Measurements from ENCODE around the gene PCDH9. TPM values are rescaled to one million over a fixed set of nuclear protein-coding genes. Genes with fewer than 3 reads are reported as not detected.

Gene PCDH9
- total and polyA plus RNA-seq, 2 experiments from 2014 or later = 0.31 to 0.52 TPM

DNA sequence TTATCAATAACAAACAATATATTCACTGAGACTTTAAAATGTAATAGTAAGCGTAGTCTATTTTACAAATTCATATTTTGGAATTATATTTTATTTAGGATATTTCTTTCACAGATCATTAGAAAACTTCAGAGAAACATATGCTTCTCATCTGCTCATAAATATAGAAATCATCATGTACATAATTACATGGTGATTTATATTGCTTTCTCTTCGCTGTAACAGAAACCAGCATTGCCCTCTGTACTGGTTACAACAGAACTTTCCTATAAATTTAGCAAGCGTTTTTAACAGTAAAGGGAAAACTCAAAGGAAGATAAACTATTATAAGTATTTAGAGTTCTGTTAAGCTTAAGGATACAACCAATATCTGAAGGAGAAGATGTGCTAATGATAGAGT, 672.8 kb downstream of the PCDH9 start:
- H3F3A ChIP-seq (replicated peaks; ENCODE audit: low read depth) = no peaks in the 10 kb centered on the region
- H3K27me3 ChIP-seq (ENCODE audit: insufficient read depth) = no peaks in the 10 kb centered on the region
- no peaks in the 10 kb centered on the region for H3K36me3 ChIP-seq (ENCODE audit: insufficient read depth)
- peaks cover 2% of the 10 kb centered on the region; the same call in 1 of the 3 replicates for H3K4me1 Mint-ChIP-seq
- no peaks in the 10 kb centered on the region for H3K4me1 ChIP-seq (ENCODE audit: insufficient read depth)
- ATAC-seq = no peak
- TF ChIP-seq, protein P1, sequence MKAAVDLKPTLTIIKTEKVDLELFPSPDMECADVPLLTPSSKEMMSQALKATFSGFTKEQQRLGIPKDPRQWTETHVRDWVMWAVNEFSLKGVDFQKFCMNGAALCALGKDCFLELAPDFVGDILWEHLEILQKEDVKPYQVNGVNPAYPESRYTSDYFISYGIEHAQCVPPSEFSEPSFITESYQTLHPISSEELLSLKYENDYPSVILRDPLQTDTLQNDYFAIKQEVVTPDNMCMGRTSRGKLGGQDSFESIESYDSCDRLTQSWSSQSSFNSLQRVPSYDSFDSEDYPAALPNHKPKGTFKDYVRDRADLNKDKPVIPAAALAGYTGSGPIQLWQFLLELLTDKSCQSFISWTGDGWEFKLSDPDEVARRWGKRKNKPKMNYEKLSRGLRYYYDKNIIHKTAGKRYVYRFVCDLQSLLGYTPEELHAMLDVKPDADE (IDR thresholded peaks at IDR 0.05) = no peak
- TF ChIP-seq NANOG (IDR thresholded peaks at IDR 0.05; ENCODE audit: borderline replicate concordance) (no peak), POLR2AphosphoS5 (IDR thresholded peaks at IDR 0.05; ENCODE audit: low read depth) (no peak), STAT1 (IDR thresholded peaks at IDR 0.05; ENCODE audit: unreplicated experiment) (no peak), CTCF (conservative IDR thresholded peaks at IDR 0.05; ENCODE audit: low read depth in 2 of 2) (no peak), EZH2 (IDR thresholded peaks at IDR 0.05; ENCODE audit: low read depth, unreplicated experiment) (no peak), ZNF114 (CRISPR knock-in tag; IDR thresholded peaks at IDR 0.05) (no peak), EZH2phosphoT487 (IDR thresholded peaks at IDR 0.05; ENCODE audit: unreplicated experiment) (no peak), ZNF331 (CRISPR knock-in tag; IDR thresholded peaks at IDR 0.05; ENCODE audit: low read depth) (no peak), JUNB (IDR thresholded peaks at IDR 0.05; ENCODE audit: unreplicated experiment) (no peak), REST (IDR thresholded peaks at IDR 0.05; ENCODE audit: unreplicated experiment) (no peak), CREB1 (CRISPR knock-in tag; IDR thresholded peaks at IDR 0.05; ENCODE audit: low read depth) (no peak)
- TF ChIP-seq, protein P2, sequence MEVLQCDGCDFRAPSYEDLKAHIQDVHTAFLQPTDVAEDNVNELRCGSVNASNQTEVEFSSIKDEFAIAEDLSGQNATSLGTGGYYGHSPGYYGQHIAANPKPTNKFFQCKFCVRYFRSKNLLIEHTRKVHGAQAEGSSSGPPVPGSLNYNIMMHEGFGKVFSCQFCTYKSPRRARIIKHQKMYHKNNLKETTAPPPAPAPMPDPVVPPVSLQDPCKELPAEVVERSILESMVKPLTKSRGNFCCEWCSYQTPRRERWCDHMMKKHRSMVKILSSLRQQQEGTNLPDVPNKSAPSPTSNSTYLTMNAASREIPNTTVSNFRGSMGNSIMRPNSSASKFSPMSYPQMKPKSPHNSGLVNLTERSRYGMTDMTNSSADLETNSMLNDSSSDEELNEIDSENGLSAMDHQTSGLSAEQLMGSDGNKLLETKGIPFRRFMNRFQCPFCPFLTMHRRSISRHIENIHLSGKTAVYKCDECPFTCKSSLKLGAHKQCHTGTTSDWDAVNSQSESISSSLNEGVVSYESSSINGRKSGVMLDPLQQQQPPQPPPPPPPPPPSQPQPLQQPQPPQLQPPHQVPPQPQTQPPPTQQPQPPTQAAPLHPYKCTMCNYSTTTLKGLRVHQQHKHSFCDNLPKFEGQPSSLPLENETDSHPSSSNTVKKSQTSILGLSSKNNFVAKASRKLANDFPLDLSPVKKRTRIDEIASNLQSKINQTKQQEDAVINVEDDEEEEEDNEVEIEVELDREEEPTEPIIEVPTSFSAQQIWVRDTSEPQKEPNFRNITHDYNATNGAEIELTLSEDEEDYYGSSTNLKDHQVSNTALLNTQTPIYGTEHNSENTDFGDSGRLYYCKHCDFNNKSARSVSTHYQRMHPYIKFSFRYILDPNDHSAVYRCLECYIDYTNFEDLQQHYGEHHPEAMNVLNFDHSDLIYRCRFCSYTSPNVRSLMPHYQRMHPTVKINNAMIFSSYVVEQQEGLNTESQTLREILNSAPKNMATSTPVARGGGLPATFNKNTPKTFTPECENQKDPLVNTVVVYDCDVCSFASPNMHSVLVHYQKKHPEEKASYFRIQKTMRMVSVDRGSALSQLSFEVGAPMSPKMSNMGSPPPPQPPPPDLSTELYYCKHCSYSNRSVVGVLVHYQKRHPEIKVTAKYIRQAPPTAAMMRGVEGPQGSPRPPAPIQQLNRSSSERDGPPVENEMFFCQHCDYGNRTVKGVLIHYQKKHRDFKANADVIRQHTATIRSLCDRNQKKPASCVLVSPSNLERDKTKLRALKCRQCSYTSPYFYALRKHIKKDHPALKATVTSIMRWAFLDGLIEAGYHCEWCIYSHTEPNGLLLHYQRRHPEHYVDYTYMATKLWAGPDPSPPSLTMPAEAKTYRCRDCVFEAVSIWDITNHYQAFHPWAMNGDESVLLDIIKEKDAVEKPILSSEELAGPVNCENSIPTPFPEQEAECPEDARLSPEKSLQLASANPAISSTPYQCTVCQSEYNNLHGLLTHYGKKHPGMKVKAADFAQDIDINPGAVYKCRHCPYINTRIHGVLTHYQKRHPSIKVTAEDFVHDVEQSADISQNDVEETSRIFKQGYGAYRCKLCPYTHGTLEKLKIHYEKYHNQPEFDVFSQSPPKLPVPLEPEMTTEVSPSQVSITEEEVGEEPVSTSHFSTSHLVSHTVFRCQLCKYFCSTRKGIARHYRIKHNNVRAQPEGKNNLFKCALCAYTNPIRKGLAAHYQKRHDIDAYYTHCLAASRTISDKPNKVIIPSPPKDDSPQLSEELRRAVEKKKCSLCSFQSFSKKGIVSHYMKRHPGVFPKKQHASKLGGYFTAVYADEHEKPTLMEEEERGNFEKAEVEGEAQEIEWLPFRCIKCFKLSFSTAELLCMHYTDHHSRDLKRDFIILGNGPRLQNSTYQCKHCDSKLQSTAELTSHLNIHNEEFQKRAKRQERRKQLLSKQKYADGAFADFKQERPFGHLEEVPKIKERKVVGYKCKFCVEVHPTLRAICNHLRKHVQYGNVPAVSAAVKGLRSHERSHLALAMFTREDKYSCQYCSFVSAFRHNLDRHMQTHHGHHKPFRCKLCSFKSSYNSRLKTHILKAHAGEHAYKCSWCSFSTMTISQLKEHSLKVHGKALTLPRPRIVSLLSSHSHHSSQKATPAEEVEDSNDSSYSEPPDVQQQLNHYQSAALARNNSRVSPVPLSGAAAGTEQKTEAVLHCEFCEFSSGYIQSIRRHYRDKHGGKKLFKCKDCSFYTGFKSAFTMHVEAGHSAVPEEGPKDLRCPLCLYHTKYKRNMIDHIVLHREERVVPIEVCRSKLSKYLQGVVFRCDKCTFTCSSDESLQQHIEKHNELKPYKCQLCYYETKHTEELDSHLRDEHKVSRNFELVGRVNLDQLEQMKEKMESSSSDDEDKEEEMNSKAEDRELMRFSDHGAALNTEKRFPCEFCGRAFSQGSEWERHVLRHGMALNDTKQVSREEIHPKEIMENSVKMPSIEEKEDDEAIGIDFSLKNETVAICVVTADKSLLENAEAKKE (CRISPR knock-in tag; IDR thresholded peaks at IDR 0.05) = no peak
- no peak overlapping the region for H3K4me3 Mint-ChIP-seq
- no peaks in the 10 kb centered on the region for H3K9me2 ChIP-seq (ENCODE audit: insufficient read depth)
- DNase-seq (ENCODE audit: low spot score) = no peak
- H3K27me3 Mint-ChIP-seq (ENCODE audit: insufficient read depth, low read depth, poor library complexity) = no peaks in the 10 kb centered on the region
- H3K27ac ChIP-seq (ENCODE audit: low read depth) = no peak overlapping the region
- H3K9me3 Mint-ChIP-seq = peaks cover 6% of the 10 kb centered on the region; the same call in 2 of the 3 replicates
- H2AFZ ChIP-seq = no peak overlapping the region
- no peak overlapping the region for H3K27ac Mint-ChIP-seq
- no peaks in the 10 kb centered on the region for H4K20me1 ChIP-seq (replicated peaks; ENCODE audit: insufficient read depth)
- no peak overlapping the region for H3K4me2 ChIP-seq
- H3K36me3 Mint-ChIP-seq (ENCODE audit: low read depth) = peaks cover 10% of the 10 kb centered on the region
- no peaks in the 10 kb centered on the region for H3K79me2 ChIP-seq (replicated peaks; ENCODE audit: insufficient read depth)
- no peak overlapping the region for H3K4me3 ChIP-seq

Data from GM23338 (cell line).